H1 (cell line): Measurements from ENCODE around the gene DHRS12. TPM values are rescaled to one million over a fixed set of nuclear protein-coding genes. Genes with fewer than 3 reads are reported as not detected.

Experiments
- CTCF ChIA-PET: fragments of 300-600 bp; sonication (Branson Sonifier 250); formaldehyde crosslinking; loops from one replicate; lab custom pipeline; 2021; ENCODE audit not compliant: partially characterized antibody; lab: Charles Lee
- POLR2A ChIA-PET: fragments of 300-600 bp; sonication (Branson Sonifier 250); formaldehyde crosslinking; loops from one replicate; lab custom pipeline; 2021; ENCODE audit warnings: inconsistent platforms; ENCODE audit not compliant: partially characterized antibody; lab: Charles Lee
- DNase-seq, 2 experiments: peaks; one replicate each; pipeline versions ENCODE4 v3.0.0 to v3.0.0-alpha.2; 2010 to 2022; ENCODE audit warnings: low spot score in 2 of 2, low read depth in 1 of 2, mixed read lengths in 1 of 2
- FAIRE-seq: peaks from 2 replicates; lab custom pipeline; 2011; peaks lifted over from hg19 to GRCh38; lab: Jason Lieb, UNC
- H2AFZ ChIP-seq: 2 replicates; pipeline ENCODE4 v1.8.1; 2012; ENCODE audit warnings: low read length, inconsistent platforms
- H2AK5ac ChIP-seq: 2 replicates; pipeline ENCODE4 v1.6.1; 2013; ENCODE audit warnings: low read depth, low read length
- H2BK120ac ChIP-seq: replicated peaks from 2 replicates; pipeline ENCODE3; 2013; ENCODE audit warnings: low read depth, low read length, inconsistent platforms
- H2BK12ac ChIP-seq: 2 replicates; pipeline ENCODE4 v1.6.1; 2013; ENCODE audit warnings: low read depth, low read length
- H2BK15ac ChIP-seq: 2 replicates; pipeline ENCODE4 v1.6.1; 2013; ENCODE audit warnings: low read length
- H2BK20ac ChIP-seq: 2 replicates; pipeline ENCODE4 v1.6.1; 2013; ENCODE audit warnings: low read length
- H2BK5ac ChIP-seq: 2 replicates; pipeline ENCODE4 v1.6.1; 2013; ENCODE audit warnings: low read depth, low read length
- H3K14ac ChIP-seq: 2 replicates; pipeline ENCODE4 v1.6.1; 2013; ENCODE audit warnings: inconsistent platforms; ENCODE audit not compliant: insufficient read length
- H3K18ac ChIP-seq: 2 replicates; pipeline ENCODE4 v1.6.1; 2013; ENCODE audit warnings: low read length; ENCODE audit errors: extremely low read depth
- H3K23ac ChIP-seq: 2 replicates; pipeline ENCODE4 v1.6.1; 2013; ENCODE audit warnings: inconsistent platforms; ENCODE audit not compliant: insufficient read length
- H3K23me2 ChIP-seq: 2 replicates; pipeline ENCODE4 v1.6.1; 2013; ENCODE audit warnings: low read depth, low read length
- H3K27ac ChIP-seq: 2 replicates; pipeline ENCODE4 v1.6.1; 2011; ENCODE audit warnings: low read depth, low read length, inconsistent platforms
- H3K27me3 ChIP-seq, 4 experiments: replicated peaks in 1 of 4; 1 replicate in 1 of 4; 2 replicates in 3 of 4; pipeline versions ENCODE4 v1.6.1 to v1.8.1; 2011 to 2013; ENCODE audit warnings: low read length in 3 of 4, mild to moderate bottlenecking in 3 of 4, inconsistent platforms in 2 of 4, mixed read lengths in 2 of 4, moderate library complexity in 1 of 4; ENCODE audit not compliant: control insufficient read depth in 3 of 4, insufficient read depth in 3 of 4; ENCODE audit errors: extremely low read depth in 1 of 4
- H3K36me3 ChIP-seq, 4 experiments: 2 replicates each; pipeline versions ENCODE4 v1.6.1 to v1.8.1; 2011 to 2013; ENCODE audit warnings: mild to moderate bottlenecking in 4 of 4, low read length in 3 of 4, moderate library complexity in 2 of 4, control low read depth in 1 of 4, inconsistent platforms in 1 of 4; ENCODE audit not compliant: insufficient read depth in 4 of 4, control insufficient read depth in 2 of 4
- H3K4ac ChIP-seq: replicated peaks from 2 replicates; pipeline ENCODE3; 2013; ENCODE audit warnings: low read length, low read depth, mixed read lengths, inconsistent platforms; ENCODE audit not compliant: insufficient read length
- H3K4me1 ChIP-seq, 4 experiments: replicated peaks in 1 of 4; 1 replicate in 1 of 4; 2 replicates in 3 of 4; pipeline versions ENCODE4 v1.6.1 to v1.8.1; 2011 to 2013; ENCODE audit warnings: low read length in 3 of 4, inconsistent platforms in 2 of 4, mixed read lengths in 1 of 4; ENCODE audit not compliant: insufficient read depth in 4 of 4, control insufficient read depth in 3 of 4
- H3K4me2 ChIP-seq, 2 experiments: 2 replicates each; pipeline versions ENCODE4 v1.6.1 to v1.8.1; 2011 to 2013; ENCODE audit warnings: low read depth in 2 of 2, low read length in 2 of 2, control low read depth in 1 of 2, inconsistent platforms in 1 of 2, mild to moderate bottlenecking in 1 of 2; ENCODE audit not compliant: insufficient read depth in 1 of 2
- H3K4me3 ChIP-seq, 4 experiments: fragments of 200-600, 300-600 bp in 1 of 4; sonication (generic), shearing (Covaris generic), sonication (Bioruptor Twin) in 1 of 4; 2 replicates each; pipeline versions ENCODE4 v1.5.1 to v1.8.1; 2011 to 2016; ENCODE audit warnings: low read length in 4 of 4, low read depth in 3 of 4, control low read depth in 2 of 4, inconsistent platforms in 2 of 4, mild to moderate bottlenecking in 2 of 4, mixed read lengths in 1 of 4, moderate library complexity in 1 of 4; ENCODE audit not compliant: insufficient read depth in 2 of 4; ENCODE audit errors: extremely low read depth in 1 of 4
- H3K56ac ChIP-seq: replicated peaks from 2 replicates; pipeline ENCODE3; 2013; ENCODE audit warnings: low read depth, mild to moderate bottlenecking, mixed read lengths, low read length, inconsistent platforms; ENCODE audit not compliant: insufficient read length
- H3K79me1 ChIP-seq: 2 replicates; pipeline ENCODE4 v1.6.1; 2013; ENCODE audit warnings: low read depth, low read length, control low read depth
- H3K79me2 ChIP-seq, 2 experiments: 2 replicates each; pipeline versions ENCODE4 v1.6.1 to v1.8.1; 2012 to 2013; ENCODE audit warnings: low read length in 2 of 2, mild to moderate bottlenecking in 2 of 2, inconsistent platforms in 1 of 2; ENCODE audit not compliant: insufficient read depth in 2 of 2, control insufficient read depth in 1 of 2
- H3K9ac ChIP-seq, 4 experiments: replicated peaks in 1 of 4; 1 replicate in 1 of 4; 2 replicates in 3 of 4; pipeline versions ENCODE4 v1.6.1 to v1.8.1; 2011 to 2013; ENCODE audit warnings: low read depth in 3 of 4, low read length in 3 of 4, control low read depth in 2 of 4, mild to moderate bottlenecking in 2 of 4, moderate library complexity in 2 of 4, inconsistent platforms in 1 of 4; ENCODE audit errors: extremely low read depth in 1 of 4
- H3K9me3 ChIP-seq, 2 experiments: 2 replicates each; pipeline versions ENCODE4 v1.6.1 to v1.8.1; 2012 to 2013; ENCODE audit warnings: mild to moderate bottlenecking in 2 of 2, moderate library complexity in 2 of 2, control low read depth in 1 of 2, inconsistent platforms in 1 of 2, low read depth in 1 of 2, low read length in 1 of 2, mixed read lengths in 1 of 2; ENCODE audit not compliant: insufficient read depth in 2 of 2
- H4K20me1 ChIP-seq, 2 experiments: replicated peaks in 1 of 2; 2 replicates each; pipeline versions ENCODE3 to v1.8.1; 2011 to 2013; ENCODE audit warnings: inconsistent platforms in 2 of 2, low read length in 2 of 2, mild to moderate bottlenecking in 1 of 2; ENCODE audit not compliant: insufficient read depth in 2 of 2, control insufficient read depth in 1 of 2
- H4K5ac ChIP-seq: 2 replicates; pipeline ENCODE4 v1.6.1; 2013; ENCODE audit warnings: low read length, low read depth, mixed read lengths, inconsistent platforms; ENCODE audit not compliant: insufficient read length
- H4K8ac ChIP-seq: 2 replicates; pipeline ENCODE4 v1.8.0; 2013; ENCODE audit warnings: mild to moderate bottlenecking, moderate library complexity, low read length, inconsistent platforms; ENCODE audit not compliant: insufficient read depth; ENCODE audit errors: extremely low read depth
- H4K91ac ChIP-seq: replicated peaks from 2 replicates; pipeline ENCODE3; 2013; ENCODE audit warnings: low read length, mixed read lengths, inconsistent platforms; ENCODE audit not compliant: insufficient read length
- CBX5 ChIP-seq: fragments of 300-800, 300-1000 bp; sonication (generic); IDR thresholded peaks from 2 replicates; pipeline ENCODE4 v1.7.1; 2016; ENCODE audit warnings: antibody characterized with exemption, low read length, low read depth
- CEBPB ChIP-seq: IDR thresholded peaks from 2 replicates; pipeline ENCODE4 v1.6.1; 2012; ENCODE audit warnings: low read depth, low read length
- CREB1 ChIP-seq: IDR thresholded peaks from 2 replicates; pipeline ENCODE4 v1.6.1; 2012; ENCODE audit warnings: inconsistent platforms
- EGR1 ChIP-seq: IDR thresholded peaks from 2 replicates; pipeline ENCODE4 v1.6.1; 2011; ENCODE audit warnings: low read depth, low read length, borderline replicate concordance
- HDAC6 ChIP-seq: IDR thresholded peaks from one replicate; pipeline ENCODE4 v1.7.1; 2012; ENCODE audit warnings: low read depth, mild to moderate bottlenecking, inconsistent platforms, low read length, moderate library complexity
- JUN ChIP-seq: IDR thresholded peaks from 2 replicates; pipeline ENCODE4 v1.6.1; 2011; ENCODE audit warnings: low read depth, mild to moderate bottlenecking, improper control_type of control experiment, low read length
- NRF1 ChIP-seq: IDR thresholded peaks from 2 replicates; pipeline ENCODE4 v1.6.1; 2011; ENCODE audit warnings: mild to moderate bottlenecking, low read depth, low read length, improper control_type of control experiment
- RAD21 ChIP-seq, 2 experiments: IDR thresholded peaks in 1 of 2; conservative IDR thresholded peaks in 1 of 2; 2 replicates each; pipeline ENCODE4 v1.6.1; 2011; ENCODE audit warnings: low read depth in 2 of 2, low read length in 2 of 2, improper control_type of control experiment in 1 of 2, inconsistent platforms in 1 of 2, mild to moderate bottlenecking in 1 of 2, moderate library complexity in 1 of 2
- RNF2 ChIP-seq: fragments of 200-900, 300-1000 bp; sonication (generic); IDR thresholded peaks from 2 replicates; pipeline ENCODE4 v1.7.1; 2016; ENCODE audit warnings: borderline replicate concordance, low read depth, mild to moderate bottlenecking, antibody characterized with exemption, low read length; ENCODE audit not compliant: poor library complexity, severe bottlenecking; ENCODE audit errors: missing control alignments
- RXRA ChIP-seq: IDR thresholded peaks from 2 replicates; pipeline ENCODE4 v1.6.1; 2011; ENCODE audit warnings: low read depth, mild to moderate bottlenecking, low read length, moderate library complexity; ENCODE audit not compliant: insufficient read depth
- SRF ChIP-seq: IDR thresholded peaks from 2 replicates; pipeline ENCODE4 v1.6.1; 2011; ENCODE audit warnings: mild to moderate bottlenecking, low read depth, low read length, moderate library complexity
- YY1 ChIP-seq: IDR thresholded peaks from 2 replicates; pipeline ENCODE4 v1.6.1; 2011; ENCODE audit warnings: low read depth, mild to moderate bottlenecking, low read length
- WGBS, 2 experiments: shearing (Covaris generic) in 1 of 2; methylation state at CpG; one replicate each; pipeline versions ENCODE4 v1.1.6 to v1.1.7; 2013 to 2015; ENCODE audit warnings: low lambda C conversion rate in 2 of 2, mixed read lengths in 2 of 2, inconsistent platforms in 1 of 2, low coverage in 1 of 2, missing lambda C conversion rate in 1 of 2; ENCODE audit not compliant: insufficient replicate concordance in 2 of 2, insufficient coverage in 1 of 2, insufficient read length in 1 of 2; ENCODE audit errors: extremely low coverage in 1 of 2, missing lambda C conversion rate in 1 of 2; 5-methylcytosine and 5-hydroxymethylcytosine counted together
- polyA plus RNA-seq, 7 experiments: library from polyadenylated mRNA; depleted of rRNA in 3 of 7; stranded (reverse) in 5 of 7; unstranded in 2 of 7; fragments of >200 nt in 5 of 7; fragments of 200-250 nt in 2 of 7; gene quantifications; 1 replicate in 5 of 7; 2 replicates in 1 of 7; 4 replicates in 1 of 7; pipeline versions ENCODE4 v1.2.1 to v1.2.3, GENCODE V29; 2011 to 2013; ENCODE audit warnings: missing spikeins in 2 of 7, mixed read lengths in 2 of 7
- total RNA-seq: library from RNA; stranded (reverse); fragmentation: NEBNext Ultra II Directional; extraction: Animal tissue kit (Norgen Biotek cat#: 25700); gene quantifications from 2 replicates; pipeline ENCODE4 v1.2.1, GENCODE V29; 2021
- TF ChIP-seq, protein P1 (sequence below): IDR thresholded peaks from 2 replicates; pipeline ENCODE4 v1.6.1; 2011; ENCODE audit warnings: low read length, improper control_type of control experiment

DHRS12 gene
- total and polyA plus RNA-seq, 2 of the 8 experiments (the other 6 are each of a cell fraction or from before 2014, with no cell fraction given), result 8.7 TPM

- Histone ChIP-seq H2BK20ac (no peak overlapping the region), H4K91ac (no peak overlapping the region), H3K4ac (no peak overlapping the region), H3K4me1 (peaks cover 11 to 19% (median 14%) of the 10 kb centered on the region in 4 experiments), H3K23me2 (peaks cover 8% of the 10 kb centered on the region), H3K79me1 (no peaks in the 10 kb centered on the region), H2BK5ac (no peak overlapping the region), H3K27ac (no peak overlapping the region), H2AFZ (no peak overlapping the region), H3K4me3 (no peak overlapping the region), H3K56ac (no peak overlapping the region), H3K4me2 (no peak overlapping the region), H3K14ac (no peak overlapping the region), H4K20me1 (no peaks in the 10 kb centered on the region), H3K9me3 (no peaks in the 10 kb centered on the region), H2BK120ac (no peak overlapping the region), H2BK12ac (no peak overlapping the region), H2AK5ac (no peak overlapping the region), H3K9ac (no peak overlapping the region), H3K18ac (no peak overlapping the region), H4K8ac (no peak overlapping the region), H3K23ac (no peak overlapping the region), H3K27me3 (0 out of 7 replicates have a peak, but pooled peaks cover 0 to 2% (median 0%) of the 10 kb centered on the region in 4 experiments), H3K79me2 (no peaks in the 10 kb centered on the region), H2BK15ac (no peak overlapping the region), H3K36me3 (no peaks in the 10 kb centered on the region), H4K5ac (no peak overlapping the region)
- DNase-seq (no peak), FAIRE-seq (no peak)
- POLR2A ChIA-PET, result interaction anchor here (1.1 to 1.3 kb wide), 2 partner anchors 354 to 376 kb away, joined by 3 to 4 read pairs; partner anchors contain the start of gene INTS6
- CTCF ChIA-PET, result interaction anchor here (3.4 kb wide), 1 partner anchor 8 kb away, joined by 29 read pairs; no protein-coding TSS in a partner anchor
- 71% methylated on average over 5 of the region's 5 CpGs; no CpG with 5 or more reads in 1 of the 2 experiments for WGBS, 2 experiments
- no peak for TF ChIP-seq YY1
- TF ChIP-seq EGR1, result no peak
- TF ChIP-seq CEBPB, result no peak
- no peak for TF ChIP-seq RNF2
- no peak for TF ChIP-seq CBX5
- TF ChIP-seq RAD21 (IDR thresholded peaks at IDR 0.05 in 1 of 2, conservative IDR thresholded peaks at IDR 0.05 in 1 of 2; ENCODE audit: low read depth in 2 of 2, low read length in 2 of 2), result no peak
- no peak for TF ChIP-seq JUN
- TF ChIP-seq, protein P1, sequence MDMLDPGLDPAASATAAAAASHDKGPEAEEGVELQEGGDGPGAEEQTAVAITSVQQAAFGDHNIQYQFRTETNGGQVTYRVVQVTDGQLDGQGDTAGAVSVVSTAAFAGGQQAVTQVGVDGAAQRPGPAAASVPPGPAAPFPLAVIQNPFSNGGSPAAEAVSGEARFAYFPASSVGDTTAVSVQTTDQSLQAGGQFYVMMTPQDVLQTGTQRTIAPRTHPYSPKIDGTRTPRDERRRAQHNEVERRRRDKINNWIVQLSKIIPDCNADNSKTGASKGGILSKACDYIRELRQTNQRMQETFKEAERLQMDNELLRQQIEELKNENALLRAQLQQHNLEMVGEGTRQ, result no peak
- TF ChIP-seq HDAC6, result no peak
- TF ChIP-seq NRF1, result no peak
- no peak for TF ChIP-seq RXRA
- TF ChIP-seq CREB1, result no peak
- TF ChIP-seq SRF, result no peak
These were observed 3.1 kb upstream of the DHRS12 start for GRCh38 chr13:51807041-51807440.
